Mesendoderm (in vitro differentiated cells): ENCODE measurements around the gene DMTF1. TPM values are rescaled to one million over a fixed set of nuclear protein-coding genes. Genes with fewer than 3 reads are reported as not detected.

ENCODE experiments used
- DNase-seq: peaks from one replicate; pipeline ENCODE4 v3.0.0; 2013
- H2AK5ac ChIP-seq: 2 replicates; pipeline ENCODE4 v1.6.1; 2013; ENCODE audit warnings: low read length, inconsistent platforms
- H2BK120ac ChIP-seq: 2 replicates; pipeline ENCODE4 v1.6.1; 2013; ENCODE audit warnings: low read depth, mild to moderate bottlenecking, low read length, moderate library complexity, mixed read lengths
- H2BK15ac ChIP-seq: replicated peaks from 2 replicates; pipeline ENCODE4 v1.6.1; 2013; ENCODE audit warnings: low read depth, mild to moderate bottlenecking, moderate library complexity
- H2BK5ac ChIP-seq: 2 replicates; pipeline ENCODE4 v1.6.1; 2013; ENCODE audit warnings: low read length, inconsistent platforms
- H3K18ac ChIP-seq: 2 replicates; pipeline ENCODE4 v1.6.1; 2013; ENCODE audit warnings: mild to moderate bottlenecking, low read length, mixed read lengths
- H3K23ac ChIP-seq: one replicate; pipeline ENCODE4 v1.6.1; 2013; ENCODE audit warnings: low read length
- H3K27ac ChIP-seq: 2 replicates; pipeline ENCODE4 v1.5.1; 2013; ENCODE audit warnings: low read depth, mild to moderate bottlenecking, inconsistent platforms, low read length, moderate library complexity
- H3K27me3 ChIP-seq: 2 replicates; pipeline ENCODE4 v1.6.1; 2013; ENCODE audit warnings: low read length, control low read depth, mild to moderate bottlenecking, inconsistent platforms; ENCODE audit not compliant: insufficient read depth, poor library complexity
- H3K36me3 ChIP-seq: 2 replicates; pipeline ENCODE4 v1.6.1; 2013; ENCODE audit warnings: low read length, inconsistent platforms; ENCODE audit not compliant: control insufficient read depth, insufficient read depth
- H3K4ac ChIP-seq: one replicate; pipeline ENCODE4 v1.6.1; 2013; ENCODE audit warnings: low read depth, mild to moderate bottlenecking, low read length, moderate library complexity
- H3K4me1 ChIP-seq: 2 replicates; pipeline ENCODE4 v1.6.1; 2013; ENCODE audit warnings: low read depth, low read length, inconsistent platforms; ENCODE audit not compliant: control insufficient read depth
- H3K4me2 ChIP-seq: 2 replicates; pipeline ENCODE4 v1.6.1; 2013; ENCODE audit warnings: low read length
- H3K4me3 ChIP-seq: 2 replicates; pipeline ENCODE4 v1.5.1; 2013; ENCODE audit warnings: mild to moderate bottlenecking, low read length
- H3K56ac ChIP-seq: one replicate; pipeline ENCODE4 v1.6.1; 2013; ENCODE audit warnings: low read length
- H3K79me1 ChIP-seq: 2 replicates; pipeline ENCODE4 v1.6.1; 2013; ENCODE audit warnings: low read length, inconsistent platforms
- H3K79me2 ChIP-seq: 2 replicates; pipeline ENCODE4 v1.6.1; 2013; ENCODE audit warnings: mild to moderate bottlenecking, low read length; ENCODE audit not compliant: control insufficient read depth, insufficient read depth
- H3K9ac ChIP-seq: 2 replicates; pipeline ENCODE4 v1.6.1; 2013; ENCODE audit warnings: low read length, inconsistent platforms
- H4K5ac ChIP-seq: one replicate; pipeline ENCODE4 v1.6.1; 2013; ENCODE audit warnings: low read length
- H4K8ac ChIP-seq: one replicate; pipeline ENCODE4 v1.6.1; 2013; ENCODE audit warnings: low read depth, mild to moderate bottlenecking, control low read depth, low read length, moderate library complexity
- WGBS: extraction: QIAGEN DNeasy Blood & Tissue Kit; methylation state at CpG from one replicate; pipeline ENCODE4 v1.1.7; 2013; ENCODE audit warnings: low lambda C conversion rate, missing lambda C conversion rate; ENCODE audit not compliant: insufficient coverage; ENCODE audit errors: extremely low coverage; 5-methylcytosine and 5-hydroxymethylcytosine counted together
- polyA plus RNA-seq, 2 experiments: library from polyadenylated mRNA; stranded (reverse); fragments of 200-250 nt; gene quantifications; one replicate each; pipeline ENCODE4 v1.2.3, GENCODE V29; 2013

Gene DMTF1, protein sequence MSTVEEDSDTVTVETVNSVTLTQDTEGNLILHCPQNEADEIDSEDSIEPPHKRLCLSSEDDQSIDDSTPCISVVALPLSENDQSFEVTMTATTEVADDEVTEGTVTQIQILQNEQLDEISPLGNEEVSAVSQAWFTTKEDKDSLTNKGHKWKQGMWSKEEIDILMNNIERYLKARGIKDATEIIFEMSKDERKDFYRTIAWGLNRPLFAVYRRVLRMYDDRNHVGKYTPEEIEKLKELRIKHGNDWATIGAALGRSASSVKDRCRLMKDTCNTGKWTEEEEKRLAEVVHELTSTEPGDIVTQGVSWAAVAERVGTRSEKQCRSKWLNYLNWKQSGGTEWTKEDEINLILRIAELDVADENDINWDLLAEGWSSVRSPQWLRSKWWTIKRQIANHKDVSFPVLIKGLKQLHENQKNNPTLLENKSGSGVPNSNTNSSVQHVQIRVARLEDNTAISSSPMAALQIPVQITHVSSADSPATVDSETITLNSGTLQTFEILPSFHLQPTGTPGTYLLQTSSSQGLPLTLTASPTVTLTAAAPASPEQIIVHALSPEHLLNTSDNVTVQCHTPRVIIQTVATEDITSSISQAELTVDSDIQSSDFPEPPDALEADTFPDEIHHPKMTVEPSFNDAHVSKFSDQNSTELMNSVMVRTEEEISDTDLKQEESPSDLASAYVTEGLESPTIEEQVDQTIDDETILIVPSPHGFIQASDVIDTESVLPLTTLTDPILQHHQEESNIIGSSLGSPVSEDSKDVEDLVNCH
- polyA plus RNA-seq (2013, experiment 1 of 2) = 102 TPM
- 102 TPM for polyA plus RNA-seq (2013, experiment 2 of 2)

DNA sequence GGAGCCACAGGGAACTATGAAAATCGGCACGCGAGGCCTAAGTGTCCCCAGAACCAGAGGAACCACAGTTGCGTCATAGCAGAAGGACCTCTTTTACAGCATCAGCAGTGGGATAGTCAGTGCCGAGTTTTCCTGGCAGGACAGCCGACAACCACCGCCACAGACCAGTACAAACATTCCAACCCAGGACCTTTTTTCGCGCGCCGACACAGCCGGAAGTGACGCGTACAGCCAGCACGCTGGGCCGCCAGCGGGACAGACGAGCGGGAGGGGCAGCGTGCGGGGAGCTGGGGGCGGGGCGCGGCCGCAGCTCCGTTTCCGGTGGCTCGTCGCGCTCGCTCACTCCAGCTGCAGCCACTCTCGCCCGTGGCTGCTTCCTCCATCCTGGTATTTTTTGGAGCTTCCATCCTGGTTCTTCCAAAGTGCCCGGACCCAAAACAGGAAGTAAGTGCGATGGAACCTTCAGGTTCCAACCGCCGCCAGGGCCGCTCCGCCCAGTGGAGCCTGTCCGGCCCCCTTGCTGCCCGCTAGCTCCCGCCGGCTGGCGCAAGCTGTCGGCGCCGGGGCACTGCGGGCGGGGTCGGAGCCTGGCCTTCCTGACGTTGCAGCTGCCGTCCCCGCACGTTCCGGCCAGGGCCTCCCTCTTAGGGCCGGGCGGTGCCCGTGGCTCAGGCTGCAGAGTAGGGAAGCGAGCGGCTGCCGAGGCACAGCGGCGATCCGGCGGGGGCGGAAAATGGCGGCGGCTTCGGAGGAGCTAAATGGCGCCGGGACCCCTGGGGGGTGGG lies at the start of gene DMTF1:
DMTF1 (plus strand) TSS at position 342 of the 785 bp plus-strand sequence. CDS start 12,489 bp downstream, outside the sequence.
- H3K79me2 ChIP-seq = peaks cover 35% of the 10 kb centered on the region
- no peak within 1 kb of the TSS for H2BK15ac ChIP-seq
- H3K36me3 ChIP-seq = no peaks in the 10 kb centered on the region
- H2BK120ac ChIP-seq = peak within 1 kb of the TSS; percentile 30
- peak; percentile 98 for DNase-seq
- H3K4ac ChIP-seq = peak within 1 kb of the TSS; percentile 87
- H3K9ac ChIP-seq = peak within 1 kb of the TSS; percentile 99
- H4K5ac ChIP-seq = peak within 1 kb of the TSS; percentile 77
- H3K4me1 ChIP-seq = no peaks in the 10 kb centered on the region
- H3K4me2 ChIP-seq = peak within 1 kb of the TSS; percentile 94
- peak within 1 kb of the TSS; percentile 100 for H3K56ac ChIP-seq
- H3K27ac ChIP-seq = peak within 1 kb of the TSS; percentile 100
- peak within 1 kb of the TSS; percentile 96 for H2BK5ac ChIP-seq
- peak within 1 kb of the TSS; percentile 95 for H3K18ac ChIP-seq
- H3K27me3 ChIP-seq = no peaks in the 10 kb centered on the region
- H3K79me1 ChIP-seq = peaks cover 1% of the 10 kb centered on the region
- peak within 1 kb of the TSS; percentile 91 for H3K4me3 ChIP-seq
- WGBS = no CpG with 5 or more reads among the region's 71 CpGs
- no peak within 1 kb of the TSS for H2AK5ac ChIP-seq
- H4K8ac ChIP-seq = peak within 1 kb of the TSS; percentile 97
- H3K23ac ChIP-seq = peak within 1 kb of the TSS; percentile 100

DNA sequence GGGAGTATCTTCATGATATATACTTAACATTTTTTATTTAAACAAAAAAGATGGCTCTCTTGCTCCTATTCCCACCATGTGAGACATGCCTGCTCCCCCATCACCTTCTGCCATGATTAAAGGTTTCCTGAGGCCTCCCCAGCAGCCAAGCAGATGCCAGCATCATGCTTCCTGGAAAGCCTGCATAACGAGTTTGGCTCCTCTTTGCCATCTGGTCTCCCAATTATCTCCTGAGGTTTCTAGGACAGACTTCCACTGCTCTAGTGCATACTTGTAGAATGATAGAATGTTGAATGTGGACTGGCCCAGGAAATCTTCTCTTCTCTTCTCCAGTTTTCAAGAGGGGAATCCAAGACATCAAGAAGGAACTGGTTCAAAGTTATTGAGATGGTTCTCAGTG lies 46.9 kb upstream of the DMTF1 start:
- Histone ChIP-seq H3K4me1 (no peaks in the 10 kb centered on the region), H3K9ac (no peak overlapping the region), H4K8ac (no peak overlapping the region), H3K27me3 (no peaks in the 10 kb centered on the region), H3K23ac (no peak overlapping the region), H3K79me1 (no peaks in the 10 kb centered on the region), H3K27ac (no peak overlapping the region), H2AK5ac (no peak overlapping the region), H3K4me3 (no peak overlapping the region), H3K18ac (no peak overlapping the region), H3K4ac (no peak overlapping the region), H2BK120ac (no peak overlapping the region), H3K36me3 (no peaks in the 10 kb centered on the region), H4K5ac (no peak overlapping the region), H3K56ac (no peak overlapping the region), H2BK5ac (no peak overlapping the region), H3K4me2 (no peak overlapping the region), H2BK15ac (no peak overlapping the region), H3K79me2 (no peaks in the 10 kb centered on the region)
- no CpG with 5 or more reads among the region's 1 CpG for WGBS
- no peak for DNase-seq

DNA sequence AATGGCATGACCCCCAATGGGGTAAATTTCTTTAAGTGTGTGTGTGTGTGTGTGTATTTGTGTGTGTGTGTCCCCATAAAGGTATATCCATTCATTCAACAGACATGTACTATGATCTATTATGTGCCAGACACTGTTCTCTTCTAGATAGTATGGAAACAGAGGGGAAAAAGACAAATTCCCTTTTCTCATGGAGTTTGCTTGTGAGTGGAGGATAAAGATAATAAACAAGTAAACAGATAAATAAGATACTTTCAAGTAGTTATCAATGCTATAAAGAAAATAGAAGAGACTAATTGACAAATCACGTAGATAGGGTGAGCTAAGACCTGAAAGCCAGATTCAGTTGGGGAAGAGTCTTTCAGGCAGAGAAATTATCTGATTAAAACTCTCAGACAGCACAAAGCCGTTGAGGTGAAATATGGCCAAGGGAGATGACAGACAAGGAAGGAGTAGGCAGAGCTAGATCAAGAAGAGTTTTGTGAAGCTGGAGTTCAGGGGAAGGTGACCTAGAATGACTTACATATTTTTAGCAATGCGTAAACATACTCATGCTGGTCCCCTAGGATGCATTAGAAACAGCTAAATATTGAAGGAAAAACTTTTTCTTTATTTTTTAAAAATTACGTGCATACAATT lies 45.2 kb upstream of the DMTF1 start:
- no peaks in the 10 kb centered on the region for H3K4me1 ChIP-seq
- no peak overlapping the region for H3K27ac ChIP-seq
- no peaks in the 10 kb centered on the region for H3K79me2 ChIP-seq
- no peak overlapping the region for H2AK5ac ChIP-seq
- H3K4me3 ChIP-seq = no peak overlapping the region
- H2BK15ac ChIP-seq = no peak overlapping the region
- DNase-seq = no peak
- no CpG with 5 or more reads among the region's 4 CpGs for WGBS
- H3K23ac ChIP-seq = no peak overlapping the region
- no peaks in the 10 kb centered on the region for H3K36me3 ChIP-seq
- no peak overlapping the region for H3K4me2 ChIP-seq
- H2BK5ac ChIP-seq = no peak overlapping the region
- H3K18ac ChIP-seq = no peak overlapping the region
- H3K56ac ChIP-seq = no peak overlapping the region
- H4K8ac ChIP-seq = no peak overlapping the region
- no peaks in the 10 kb centered on the region for H3K79me1 ChIP-seq
- no peak overlapping the region for H3K9ac ChIP-seq
- H4K5ac ChIP-seq = no peak overlapping the region
- no peak overlapping the region for H2BK120ac ChIP-seq
- H3K4ac ChIP-seq = no peak overlapping the region
- H3K27me3 ChIP-seq = no peaks in the 10 kb centered on the region

DNA sequence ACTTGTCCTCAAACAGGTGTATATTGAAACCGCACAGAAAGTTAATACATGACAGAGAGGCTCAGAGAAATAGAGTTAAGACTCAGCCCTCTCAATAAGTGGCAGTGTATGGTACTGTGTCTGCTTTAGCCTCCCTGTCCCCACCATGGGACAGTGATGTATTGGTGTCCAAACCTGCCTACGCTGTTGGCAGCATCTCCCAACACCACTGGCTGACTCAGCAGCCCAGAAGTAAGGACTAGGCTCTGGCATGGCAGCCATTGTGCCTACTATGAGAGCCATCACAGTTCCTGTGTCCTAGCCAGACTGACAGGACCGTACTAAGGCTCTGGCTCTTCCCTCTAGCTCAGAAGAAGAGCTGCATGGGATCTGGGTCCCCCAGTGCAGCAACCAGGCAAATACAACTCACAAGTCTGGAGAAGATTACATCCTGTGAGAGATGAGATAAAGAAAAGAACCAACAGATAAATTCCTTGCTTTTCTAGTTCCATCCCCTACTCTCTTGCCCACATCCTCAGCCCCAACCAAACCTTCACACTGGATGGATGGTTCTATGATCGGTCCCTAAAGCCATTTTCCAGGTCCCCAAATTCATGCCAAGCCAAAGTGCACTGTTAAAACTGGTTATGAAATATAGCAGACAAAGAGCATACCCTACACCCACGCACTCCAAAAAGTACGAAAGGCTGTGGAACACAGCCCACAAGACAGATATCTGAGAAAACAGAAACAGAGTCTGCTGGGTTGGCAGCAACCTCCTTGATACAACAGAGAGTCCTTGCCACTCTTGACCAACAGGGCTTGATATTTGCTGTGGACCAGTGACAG lies 44.1 kb upstream of the DMTF1 start:
- no peak overlapping the region for H3K4me2 ChIP-seq
- no peak overlapping the region for H3K27ac ChIP-seq
- no peak overlapping the region for H3K23ac ChIP-seq
- no peak overlapping the region for H2AK5ac ChIP-seq
- no peak overlapping the region for H2BK5ac ChIP-seq
- H3K4me1 ChIP-seq = no peaks in the 10 kb centered on the region
- no peaks in the 10 kb centered on the region for H3K36me3 ChIP-seq
- H3K4me3 ChIP-seq = no peak overlapping the region
- no peaks in the 10 kb centered on the region for H3K79me1 ChIP-seq
- no peak overlapping the region for H3K56ac ChIP-seq
- no peak overlapping the region for H3K18ac ChIP-seq
- H4K5ac ChIP-seq = no peak overlapping the region
- H2BK120ac ChIP-seq = no peak overlapping the region
- peak; percentile 56 for DNase-seq
- WGBS = no CpG with 5 or more reads among the region's 6 CpGs
- no peak overlapping the region for H2BK15ac ChIP-seq
- H3K27me3 ChIP-seq = no peaks in the 10 kb centered on the region
- H3K4ac ChIP-seq = no peak overlapping the region
- no peak overlapping the region for H3K9ac ChIP-seq
- H3K79me2 ChIP-seq = no peaks in the 10 kb centered on the region
- H4K8ac ChIP-seq = no peak overlapping the region

DNA sequence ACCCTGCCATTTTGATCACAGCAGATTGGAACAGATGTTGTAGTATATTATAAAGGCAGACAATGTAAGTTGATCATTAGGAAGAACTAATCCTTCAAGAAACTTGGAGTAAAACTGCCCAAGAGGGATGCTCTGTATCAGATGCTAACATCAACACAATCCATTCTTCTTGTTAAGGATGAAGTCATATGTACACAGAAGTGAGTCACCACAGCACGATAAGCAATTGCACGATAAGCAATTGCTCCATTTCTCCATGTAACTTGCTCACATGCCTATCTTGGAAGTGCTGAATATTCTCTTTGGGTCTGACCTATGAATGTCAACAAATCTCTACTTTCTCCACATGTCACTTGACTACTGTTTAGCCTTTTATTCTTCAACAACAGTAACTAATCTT lies 41.5 kb upstream of the DMTF1 start:
- no peak for DNase-seq
- Histone ChIP-seq H3K4me1 (no peaks in the 10 kb centered on the region), H2BK15ac (no peak overlapping the region), H2BK5ac (no peak overlapping the region), H3K36me3 (no peaks in the 10 kb centered on the region), H3K4me3 (no peak overlapping the region), H2AK5ac (no peak overlapping the region), H4K5ac (no peak overlapping the region), H3K79me2 (no peaks in the 10 kb centered on the region), H3K18ac (no peak overlapping the region), H3K79me1 (no peaks in the 10 kb centered on the region), H3K4ac (no peak overlapping the region), H3K56ac (no peak overlapping the region), H4K8ac (no peak overlapping the region), H3K27ac (no peak overlapping the region), H3K23ac (no peak overlapping the region), H2BK120ac (no peak overlapping the region), H3K27me3 (no peaks in the 10 kb centered on the region), H3K4me2 (no peak overlapping the region), H3K9ac (no peak overlapping the region)
- WGBS = no CpG with 5 or more reads among the region's 2 CpGs
